ENCODE results near the gene SHROOM3.

DNA sequence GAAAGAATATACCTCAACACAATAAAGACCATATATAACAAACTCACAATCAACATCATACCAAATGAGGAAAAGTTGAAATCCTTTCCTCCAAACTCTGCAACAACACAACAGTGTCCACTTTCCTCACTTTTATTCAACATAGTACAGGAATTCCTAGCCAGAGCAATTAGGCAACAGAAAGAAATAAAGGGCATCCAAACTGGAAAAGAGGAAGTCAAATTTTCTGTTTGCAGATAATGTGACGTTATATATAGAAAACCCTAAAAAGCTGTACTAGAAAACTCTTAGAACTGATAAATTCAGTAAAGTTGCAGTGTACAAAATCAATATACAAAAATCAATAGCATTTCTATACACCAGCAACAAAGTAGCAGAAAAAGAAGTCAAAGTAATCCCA is 355.3 kb downstream of the SHROOM3 start:
- TF ChIP-seq, protein P1, sequence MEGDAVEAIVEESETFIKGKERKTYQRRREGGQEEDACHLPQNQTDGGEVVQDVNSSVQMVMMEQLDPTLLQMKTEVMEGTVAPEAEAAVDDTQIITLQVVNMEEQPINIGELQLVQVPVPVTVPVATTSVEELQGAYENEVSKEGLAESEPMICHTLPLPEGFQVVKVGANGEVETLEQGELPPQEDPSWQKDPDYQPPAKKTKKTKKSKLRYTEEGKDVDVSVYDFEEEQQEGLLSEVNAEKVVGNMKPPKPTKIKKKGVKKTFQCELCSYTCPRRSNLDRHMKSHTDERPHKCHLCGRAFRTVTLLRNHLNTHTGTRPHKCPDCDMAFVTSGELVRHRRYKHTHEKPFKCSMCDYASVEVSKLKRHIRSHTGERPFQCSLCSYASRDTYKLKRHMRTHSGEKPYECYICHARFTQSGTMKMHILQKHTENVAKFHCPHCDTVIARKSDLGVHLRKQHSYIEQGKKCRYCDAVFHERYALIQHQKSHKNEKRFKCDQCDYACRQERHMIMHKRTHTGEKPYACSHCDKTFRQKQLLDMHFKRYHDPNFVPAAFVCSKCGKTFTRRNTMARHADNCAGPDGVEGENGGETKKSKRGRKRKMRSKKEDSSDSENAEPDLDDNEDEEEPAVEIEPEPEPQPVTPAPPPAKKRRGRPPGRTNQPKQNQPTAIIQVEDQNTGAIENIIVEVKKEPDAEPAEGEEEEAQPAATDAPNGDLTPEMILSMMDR (IDR thresholded peaks at IDR 0.05): no peak
- TF ChIP-seq EZH2 (IDR thresholded peaks at IDR 0.05; ENCODE audit: borderline replicate concordance, insufficient read depth, low read depth, low read length, poor library complexity, severe bottlenecking): no peak
